ENCODE data around the gene PDE4D. TPM values are rescaled to one million over a fixed set of nuclear protein-coding genes. Genes with fewer than 3 reads are reported as not detected.

Gene PDE4D
- total RNA-seq, 1 experiment from 2014 or later: 3.3 TPM

GRCh38 chr5:58939664-58940063, 953.9 kb downstream of the PDE4D start (continued):
- TF ChIP-seq GRHL2 (CRISPR knock-in tag; IDR thresholded peaks at IDR 0.05; ENCODE audit: insufficient replicate concordance, severe bottlenecking): no peak

- Mint-ChIP-seq H3K9me3 (peaks cover 16% of the 10 kb centered on the region), H3K27me3 (ENCODE audit: low read depth) (no peaks in the 10 kb centered on the region), H3K27ac (no peak overlapping the region), H3K4me3 (no peak overlapping the region), H3K4me1 (peaks cover 2% of the 10 kb centered on the region; the same call in 1 of the 2 replicates), H3K36me3 (peaks cover 11% of the 10 kb centered on the region)
- POLR2A ChIA-PET: no interaction called here
- ATAC-seq: no peak
- CTCF ChIA-PET: interaction anchor here (1.4 kb wide), 1 partner anchor 52 kb away, joined by 4 read pairs; no protein-coding TSS in a partner anchor
- DNase-seq (ENCODE audit: low spot score): no peak
- no peak for TF ChIP-seq ATF1 (CRISPR knock-in tag; IDR thresholded peaks at IDR 0.05)
- TF ChIP-seq, protein P1, sequence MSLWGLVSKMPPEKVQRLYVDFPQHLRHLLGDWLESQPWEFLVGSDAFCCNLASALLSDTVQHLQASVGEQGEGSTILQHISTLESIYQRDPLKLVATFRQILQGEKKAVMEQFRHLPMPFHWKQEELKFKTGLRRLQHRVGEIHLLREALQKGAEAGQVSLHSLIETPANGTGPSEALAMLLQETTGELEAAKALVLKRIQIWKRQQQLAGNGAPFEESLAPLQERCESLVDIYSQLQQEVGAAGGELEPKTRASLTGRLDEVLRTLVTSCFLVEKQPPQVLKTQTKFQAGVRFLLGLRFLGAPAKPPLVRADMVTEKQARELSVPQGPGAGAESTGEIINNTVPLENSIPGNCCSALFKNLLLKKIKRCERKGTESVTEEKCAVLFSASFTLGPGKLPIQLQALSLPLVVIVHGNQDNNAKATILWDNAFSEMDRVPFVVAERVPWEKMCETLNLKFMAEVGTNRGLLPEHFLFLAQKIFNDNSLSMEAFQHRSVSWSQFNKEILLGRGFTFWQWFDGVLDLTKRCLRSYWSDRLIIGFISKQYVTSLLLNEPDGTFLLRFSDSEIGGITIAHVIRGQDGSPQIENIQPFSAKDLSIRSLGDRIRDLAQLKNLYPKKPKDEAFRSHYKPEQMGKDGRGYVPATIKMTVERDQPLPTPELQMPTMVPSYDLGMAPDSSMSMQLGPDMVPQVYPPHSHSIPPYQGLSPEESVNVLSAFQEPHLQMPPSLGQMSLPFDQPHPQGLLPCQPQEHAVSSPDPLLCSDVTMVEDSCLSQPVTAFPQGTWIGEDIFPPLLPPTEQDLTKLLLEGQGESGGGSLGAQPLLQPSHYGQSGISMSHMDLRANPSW (CRISPR knock-in tag; conservative IDR thresholded peaks at IDR 0.05; ENCODE audit: low read depth): no peak
- TF ChIP-seq TEAD4 (CRISPR knock-in tag; IDR thresholded peaks at IDR 0.05): no peak
- no peak for TF ChIP-seq RORB (CRISPR knock-in tag; IDR thresholded peaks at IDR 0.05)
- no peak for TF ChIP-seq CREM (CRISPR knock-in tag; IDR thresholded peaks at IDR 0.05)
- TF ChIP-seq, protein P2, sequence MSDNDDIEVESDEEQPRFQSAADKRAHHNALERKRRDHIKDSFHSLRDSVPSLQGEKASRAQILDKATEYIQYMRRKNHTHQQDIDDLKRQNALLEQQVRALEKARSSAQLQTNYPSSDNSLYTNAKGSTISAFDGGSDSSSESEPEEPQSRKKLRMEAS (CRISPR knock-in tag; IDR thresholded peaks at IDR 0.05): no peak
- TF ChIP-seq RELA (CRISPR knock-in tag; IDR thresholded peaks at IDR 0.05; ENCODE audit: borderline replicate concordance): no peak
- TF ChIP-seq FOXJ3 (CRISPR knock-in tag; IDR thresholded peaks at IDR 0.05; ENCODE audit: borderline replicate concordance): no peak
- no peak for TF ChIP-seq JAZF1 (CRISPR knock-in tag; IDR thresholded peaks at IDR 0.05)
- no peak for TF ChIP-seq GTF2I (CRISPR knock-in tag; conservative IDR thresholded peaks at IDR 0.05)
- no peak for TF ChIP-seq NFYB (CRISPR knock-in tag; conservative IDR thresholded peaks at IDR 0.05; ENCODE audit: low read depth)
- TF ChIP-seq AR (CRISPR knock-in tag; IDR thresholded peaks at IDR 0.05): no peak
- no peak for TF ChIP-seq GRHL2 (CRISPR knock-in tag; IDR thresholded peaks at IDR 0.05; ENCODE audit: insufficient replicate concordance, severe bottlenecking)
- TF ChIP-seq, protein P3, sequence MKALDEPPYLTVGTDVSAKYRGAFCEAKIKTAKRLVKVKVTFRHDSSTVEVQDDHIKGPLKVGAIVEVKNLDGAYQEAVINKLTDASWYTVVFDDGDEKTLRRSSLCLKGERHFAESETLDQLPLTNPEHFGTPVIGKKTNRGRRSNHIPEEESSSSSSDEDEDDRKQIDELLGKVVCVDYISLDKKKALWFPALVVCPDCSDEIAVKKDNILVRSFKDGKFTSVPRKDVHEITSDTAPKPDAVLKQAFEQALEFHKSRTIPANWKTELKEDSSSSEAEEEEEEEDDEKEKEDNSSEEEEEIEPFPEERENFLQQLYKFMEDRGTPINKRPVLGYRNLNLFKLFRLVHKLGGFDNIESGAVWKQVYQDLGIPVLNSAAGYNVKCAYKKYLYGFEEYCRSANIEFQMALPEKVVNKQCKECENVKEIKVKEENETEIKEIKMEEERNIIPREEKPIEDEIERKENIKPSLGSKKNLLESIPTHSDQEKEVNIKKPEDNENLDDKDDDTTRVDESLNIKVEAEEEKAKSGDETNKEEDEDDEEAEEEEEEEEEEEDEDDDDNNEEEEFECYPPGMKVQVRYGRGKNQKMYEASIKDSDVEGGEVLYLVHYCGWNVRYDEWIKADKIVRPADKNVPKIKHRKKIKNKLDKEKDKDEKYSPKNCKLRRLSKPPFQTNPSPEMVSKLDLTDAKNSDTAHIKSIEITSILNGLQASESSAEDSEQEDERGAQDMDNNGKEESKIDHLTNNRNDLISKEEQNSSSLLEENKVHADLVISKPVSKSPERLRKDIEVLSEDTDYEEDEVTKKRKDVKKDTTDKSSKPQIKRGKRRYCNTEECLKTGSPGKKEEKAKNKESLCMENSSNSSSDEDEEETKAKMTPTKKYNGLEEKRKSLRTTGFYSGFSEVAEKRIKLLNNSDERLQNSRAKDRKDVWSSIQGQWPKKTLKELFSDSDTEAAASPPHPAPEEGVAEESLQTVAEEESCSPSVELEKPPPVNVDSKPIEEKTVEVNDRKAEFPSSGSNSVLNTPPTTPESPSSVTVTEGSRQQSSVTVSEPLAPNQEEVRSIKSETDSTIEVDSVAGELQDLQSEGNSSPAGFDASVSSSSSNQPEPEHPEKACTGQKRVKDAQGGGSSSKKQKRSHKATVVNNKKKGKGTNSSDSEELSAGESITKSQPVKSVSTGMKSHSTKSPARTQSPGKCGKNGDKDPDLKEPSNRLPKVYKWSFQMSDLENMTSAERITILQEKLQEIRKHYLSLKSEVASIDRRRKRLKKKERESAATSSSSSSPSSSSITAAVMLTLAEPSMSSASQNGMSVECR (CRISPR knock-in tag; IDR thresholded peaks at IDR 0.05; ENCODE audit: borderline replicate concordance): no peak
These were observed 954.7 kb downstream of the PDE4D start for GRCh38 chr5:58938563-58939424.
